Measurements from ENCODE around the gene OR2A25.

GRCh38 chr7:144035385-144035784 lies 34.2 kb upstream of the OR2A25 start:
- TF ChIP-seq CTCF (conservative IDR thresholded peaks at IDR 0.05 in 1 of 2, IDR thresholded peaks at IDR 0.05 in 1 of 2; ENCODE audit: low read depth in 1 of 2, low read length in 2 of 2) (no peak), EZH2 (IDR thresholded peaks at IDR 0.05; ENCODE audit: low read length, missing control alignments) (no peak)

Data from fibroblast of lung (primary cell).